Neuronal stem cell (in vitro differentiated cells): Measurements from ENCODE around the gene KRT24.

Source experiments
- DNase-seq: peaks from one replicate; pipeline ENCODE4 v3.0.0-alpha.2; 2013; ENCODE audit warnings: low spot score
- H2AFZ ChIP-seq: one replicate; pipeline ENCODE4 v1.6.1; 2013; ENCODE audit warnings: mild to moderate bottlenecking, low read length, inconsistent platforms
- H2AK5ac ChIP-seq: 2 replicates; pipeline ENCODE4 v1.6.1; 2013; ENCODE audit warnings: low read depth, mild to moderate bottlenecking, inconsistent platforms, low read length, moderate library complexity, mixed read lengths
- H2BK120ac ChIP-seq: 2 replicates; pipeline ENCODE4 v1.6.1; 2013; ENCODE audit warnings: low read depth, mild to moderate bottlenecking, inconsistent platforms, low read length, moderate library complexity, mixed read lengths
- H2BK12ac ChIP-seq: one replicate; pipeline ENCODE4 v1.6.1; 2013; ENCODE audit warnings: low read length, inconsistent platforms
- H2BK15ac ChIP-seq: 2 replicates; pipeline ENCODE4 v1.6.1; 2013; ENCODE audit warnings: mild to moderate bottlenecking, low read length, inconsistent platforms, mixed read lengths
- H2BK5ac ChIP-seq: one replicate; pipeline ENCODE4 v1.6.1; 2013; ENCODE audit warnings: inconsistent platforms, mild to moderate bottlenecking, low read length, moderate library complexity
- H3K14ac ChIP-seq: one replicate; pipeline ENCODE4 v1.6.1; 2013; ENCODE audit warnings: low read length, inconsistent platforms
- H3K18ac ChIP-seq: 2 replicates; pipeline ENCODE4 v1.6.1; 2013; ENCODE audit warnings: low read length, inconsistent platforms
- H3K23ac ChIP-seq: 2 replicates; pipeline ENCODE4 v1.6.1; 2013; ENCODE audit warnings: low read depth, mild to moderate bottlenecking, mixed read lengths, low read length, inconsistent platforms; ENCODE audit not compliant: poor library complexity
- H3K27ac ChIP-seq: replicated peaks from 3 replicates; pipeline ENCODE4 v1.5.1; 2013; ENCODE audit warnings: low read length, inconsistent platforms
- H3K27me3 ChIP-seq, 3 experiments: 2 replicates each; pipeline ENCODE4 v1.6.1; 2013; ENCODE audit warnings: low read length in 3 of 3, mild to moderate bottlenecking in 2 of 3, inconsistent platforms in 1 of 3, low read depth in 1 of 3, mixed read lengths in 1 of 3, moderate library complexity in 1 of 3; ENCODE audit not compliant: control insufficient read depth in 3 of 3, insufficient read depth in 3 of 3
- H3K36me3 ChIP-seq, 2 donors: replicated peaks in 1 of 2; 2 replicates each; pipeline ENCODE4 v1.6.1; 2013; ENCODE audit warnings: low read length in 2 of 2; ENCODE audit not compliant: control insufficient read depth in 2 of 2, insufficient read depth in 2 of 2
- H3K4ac ChIP-seq: 2 replicates; pipeline ENCODE4 v1.6.1; 2013; ENCODE audit warnings: inconsistent platforms, mild to moderate bottlenecking, low read length, moderate library complexity
- H3K4me1 ChIP-seq, 2 donors: 1 replicate in 1 of 2; 2 replicates in 1 of 2; pipeline ENCODE4 v1.6.1; 2013; ENCODE audit warnings: low read length in 2 of 2, low read depth in 1 of 2; ENCODE audit not compliant: control insufficient read depth in 2 of 2, insufficient read depth in 1 of 2
- H3K4me2 ChIP-seq: one replicate; pipeline ENCODE4 v1.6.1; 2013; ENCODE audit warnings: mild to moderate bottlenecking, low read length, inconsistent platforms; ENCODE audit not compliant: insufficient read depth, poor library complexity, severe bottlenecking
- H3K4me3 ChIP-seq, 2 donors: 2 replicates each; pipeline ENCODE4 v1.5.1; 2013; ENCODE audit warnings: low read length in 2 of 2, mild to moderate bottlenecking in 2 of 2, inconsistent platforms in 1 of 2, moderate library complexity in 1 of 2
- H3K79me1 ChIP-seq: one replicate; pipeline ENCODE4 v1.6.1; 2013; ENCODE audit warnings: low read depth, mild to moderate bottlenecking, inconsistent platforms, low read length, moderate library complexity
- H3K9ac ChIP-seq: one replicate; pipeline ENCODE4 v1.6.1; 2013; ENCODE audit warnings: mild to moderate bottlenecking, low read depth, low read length, inconsistent platforms; ENCODE audit not compliant: poor library complexity
- H3K9me3 ChIP-seq, 2 donors: replicated peaks in 1 of 2; 2 replicates each; pipeline versions ENCODE3 to v1.6.1; 2013; ENCODE audit warnings: low read length in 2 of 2, mild to moderate bottlenecking in 2 of 2, inconsistent platforms in 1 of 2, low read depth in 1 of 2, mixed read lengths in 1 of 2, moderate library complexity in 1 of 2; ENCODE audit not compliant: control insufficient read depth in 2 of 2, insufficient read depth in 1 of 2
- H4K8ac ChIP-seq: one replicate; pipeline ENCODE4 v1.6.1; 2013; ENCODE audit warnings: low read depth, mild to moderate bottlenecking, inconsistent platforms, low read length, moderate library complexity
- H4K91ac ChIP-seq: one replicate; pipeline ENCODE4 v1.6.1; 2013; ENCODE audit warnings: low read length, low read depth, mild to moderate bottlenecking, inconsistent platforms; ENCODE audit not compliant: poor library complexity
- WGBS, 2 donors: extraction: QIAGEN DNeasy Blood & Tissue Kit; methylation state at CpG; one replicate each; pipeline ENCODE4 v1.1.7; 2013; ENCODE audit warnings: missing lambda C conversion rate in 2 of 2, mixed read lengths in 1 of 2; ENCODE audit not compliant: insufficient read length in 2 of 2, insufficient replicate concordance in 1 of 2; ENCODE audit errors: extremely low coverage in 2 of 2; 5-methylcytosine and 5-hydroxymethylcytosine counted together

KRT24 gene

GRCh38 chr17:40707745-40708144 is 4.2 kb upstream of the KRT24 start:
- Histone ChIP-seq H3K4me3 (no peak overlapping the region), H3K23ac (no peak overlapping the region), H3K18ac (no peak overlapping the region), H3K4ac (no peak overlapping the region), H3K36me3 (no peaks in the 10 kb centered on the region), H3K79me1 (no peaks in the 10 kb centered on the region), H3K14ac (no peak overlapping the region), H3K9ac (no peak overlapping the region), H2BK15ac (no peak overlapping the region), H2BK5ac (no peak overlapping the region), H4K91ac (no peak overlapping the region), H3K9me3 (no peaks in the 10 kb centered on the region), H2BK120ac (no peak overlapping the region), H3K27me3 (peaks cover 0 to 14% (median 0%) of the 10 kb centered on the region in 3 experiments), H3K27ac (no peak overlapping the region), H3K4me1 (peaks cover 3 to 4% of the 10 kb centered on the region in 2 donors), H2BK12ac (no peak overlapping the region), H3K4me2 (no peak overlapping the region), H4K8ac (no peak overlapping the region), H2AK5ac (no peak overlapping the region), H2AFZ (no peak overlapping the region)
- no CpG with 5 or more reads among the region's 7 CpGs for WGBS, 2 donors
- no peak for DNase-seq

- Histone ChIP-seq H3K23ac (no peak overlapping the region), H3K27ac (no peak overlapping the region), H3K36me3 (no peaks in the 10 kb centered on the region), H4K8ac (no peak overlapping the region), H2AFZ (no peak overlapping the region), H3K4me2 (no peak overlapping the region), H3K4me3 (no peak overlapping the region), H3K4ac (no peak overlapping the region), H3K14ac (no peak overlapping the region), H2BK5ac (no peak overlapping the region), H3K79me1 (no peaks in the 10 kb centered on the region), H2AK5ac (no peak overlapping the region), H4K91ac (no peak overlapping the region), H3K9ac (no peak overlapping the region), H3K18ac (no peak overlapping the region), H2BK120ac (no peak overlapping the region), H2BK15ac (no peak overlapping the region), H3K9me3 (no peaks in the 10 kb centered on the region), H2BK12ac (no peak overlapping the region), H3K27me3 (peaks cover 0 to 11% (median 0%) of the 10 kb centered on the region in 3 experiments), H3K4me1 (peaks cover 3 to 4% of the 10 kb centered on the region in 2 donors)
- no peak for DNase-seq
- WGBS, 2 donors = no CpG with 5 or more reads among the region's 4 CpGs
Measured at GRCh38 chr17:40705584-40705983, 2.0 kb upstream of the KRT24 start.

GRCh38 chr17:40702271-40702670 is 1.3 kb downstream of the KRT24 start:
- no CpG with 5 or more reads among the region's 3 CpGs for WGBS, 2 donors
- DNase-seq = no peak

GRCh38 chr17:40699853-40700252 is 3.7 kb downstream of the KRT24 start:
- Histone ChIP-seq H2BK15ac (no peak overlapping the region), H2BK120ac (no peak overlapping the region), H4K8ac (no peak overlapping the region), H3K4me3 (no peak overlapping the region), H3K79me1 (no peaks in the 10 kb centered on the region), H3K9ac (no peak overlapping the region), H2AK5ac (no peak overlapping the region), H3K4ac (no peak overlapping the region), H4K91ac (no peak overlapping the region), H3K14ac (no peak overlapping the region), H3K4me2 (no peak overlapping the region), H2AFZ (no peak overlapping the region), H2BK5ac (no peak overlapping the region), H3K36me3 (no peaks in the 10 kb centered on the region), H3K23ac (no peak overlapping the region), H3K4me1 (peaks cover 0 to 2% of the 10 kb centered on the region in 2 donors), H3K27ac (no peak overlapping the region), H2BK12ac (no peak overlapping the region), H3K18ac (no peak overlapping the region), H3K9me3 (no peaks in the 10 kb centered on the region), H3K27me3 (peaks cover 0 to 25% (median 0%) of the 10 kb centered on the region in 3 experiments)
- WGBS, 2 donors = no CpG with 5 or more reads among the region's 5 CpGs
- DNase-seq = no peak

More at GRCh38 chr17:40702271-40702670, 1.3 kb downstream of the KRT24 start:
- Histone ChIP-seq H3K4me1 (peaks cover 0 to 2% of the 10 kb centered on the region in 2 donors), H3K9me3 (no peaks in the 10 kb centered on the region), H3K4me3 (no peak overlapping the region), H3K4me2 (no peak overlapping the region), H3K14ac (no peak overlapping the region), H3K23ac (no peak overlapping the region), H3K4ac (no peak overlapping the region), H2BK15ac (no peak overlapping the region), H2BK5ac (no peak overlapping the region), H3K79me1 (no peaks in the 10 kb centered on the region), H4K8ac (no peak overlapping the region), H3K9ac (no peak overlapping the region), H3K27ac (no peak overlapping the region), H3K18ac (no peak overlapping the region), H4K91ac (no peak overlapping the region), H2AFZ (no peak overlapping the region), H2BK12ac (no peak overlapping the region), H3K27me3 (peaks cover 0 to 13% (median 0%) of the 10 kb centered on the region in 3 experiments), H2AK5ac (no peak overlapping the region), H2BK120ac (no peak overlapping the region), H3K36me3 (no peaks in the 10 kb centered on the region)
